Caco-2 (cell line): ENCODE data around the gene GSTT2. TPM values are rescaled to one million over a fixed set of nuclear protein-coding genes. Genes with fewer than 3 reads are reported as not detected.

Experiments used
- BruUV-seq: library from RNA; stranded (reverse); fragments of 400-500 nt; replicated peaks from 2 replicates; lab custom pipeline; 2021; lab: Mats Ljungman, UMichigan
- CTCF ChIA-PET: fragments of 300-600 bp; sonication (Branson Sonifier 250); formaldehyde crosslinking; loops from one replicate; lab custom pipeline; 2022; ENCODE audit warnings: antibody characterized with exemption; lab: Charles Lee
- POLR2A ChIA-PET: fragments of 300-600 bp; sonication (Branson Sonifier 250); formaldehyde crosslinking; loops from one replicate; lab custom pipeline; 2022; ENCODE audit warnings: antibody characterized with exemption; lab: Charles Lee
- DNase-seq, 2 experiments: peaks; one replicate each; pipeline versions ENCODE4 v3.0.0 to v3.0.0-alpha.2; 2020 to 2022
- H3K27me3 ChIP-seq: replicated peaks from 2 replicates; pipeline ENCODE4 v1.6.0; 2011; ENCODE audit warnings: low read length; ENCODE audit not compliant: control insufficient read depth, insufficient read depth
- H3K36me3 ChIP-seq: 2 replicates; pipeline ENCODE4 v1.5.1; 2011; ENCODE audit warnings: low read length; ENCODE audit not compliant: control insufficient read depth, insufficient read depth
- H3K4me1 ChIP-seq: fragments of 250-450 bp; sonication (Bioruptor Pico); 2 replicates; pipeline ENCODE4 v1.5.1; 2020; ENCODE audit warnings: mild to moderate bottlenecking
- H3K4me3 ChIP-seq: 2 replicates; pipeline ENCODE4 v1.5.1; 2011; ENCODE audit warnings: low read depth, mild to moderate bottlenecking, control low read depth, low read length
- H3K9me3 ChIP-seq: fragments of 250-450 bp; sonication (Bioruptor Pico); 2 replicates; pipeline ENCODE4 v1.5.1; 2020; ENCODE audit warnings: mild to moderate bottlenecking, moderate library complexity
- H3K27ac Mint-ChIP-seq: one replicate; pipeline ENCODE4 v1.8.0; 2022; ENCODE audit warnings: mixed read lengths; ENCODE audit not compliant: unreplicated experiment
- H3K27me3 Mint-ChIP-seq: one replicate; pipeline ENCODE4 v1.8.0; 2022; ENCODE audit warnings: mixed read lengths; ENCODE audit not compliant: insufficient read depth, unreplicated experiment
- H3K36me3 Mint-ChIP-seq: one replicate; pipeline ENCODE4 v1.8.0; 2022; ENCODE audit warnings: mild to moderate bottlenecking, mixed read lengths; ENCODE audit not compliant: insufficient read depth, unreplicated experiment
- H3K4me1 Mint-ChIP-seq: one replicate; pipeline ENCODE4 v1.8.0; 2022; ENCODE audit warnings: low read depth, mixed read lengths; ENCODE audit not compliant: unreplicated experiment
- H3K4me3 Mint-ChIP-seq: one replicate; pipeline ENCODE4 v1.8.0; 2022; ENCODE audit warnings: mild to moderate bottlenecking, moderate library complexity, mixed read lengths; ENCODE audit not compliant: unreplicated experiment
- H3K9me3 Mint-ChIP-seq: one replicate; pipeline ENCODE4 v1.8.0; 2022; ENCODE audit warnings: mixed read lengths; ENCODE audit not compliant: unreplicated experiment
- CTCF ChIP-seq, 2 experiments: fragments of 200-600 bp in 1 of 2; IDR thresholded peaks; 1 replicate in 1 of 2; 2 replicates in 1 of 2; pipeline versions ENCODE4 v1.5.1 to v1.8.0; 2011 to 2022; ENCODE audit warnings: antibody characterized with exemption in 1 of 2, control low read depth in 1 of 2, inconsistent platforms in 1 of 2, low read depth in 1 of 2, low read length in 1 of 2, mild to moderate bottlenecking in 1 of 2, moderate library complexity in 1 of 2; ENCODE audit not compliant: insufficient read depth in 1 of 2, severe bottlenecking in 1 of 2, unreplicated experiment in 1 of 2
- intact Hi-C: fragments of 100-400 bp; cut with micrococcal nuclease; formaldehyde crosslinking; loops from one replicate; pipeline ENCODE4 v1.10.0; 2022; ENCODE audit not compliant: unreplicated experiment
- total RNA-seq: library from RNA; stranded (reverse); gene quantifications from 2 replicates; pipeline ENCODE4 v1.2.3, GENCODE V29; 2022

Gene GSTT2
- total RNA-seq, 1 experiment from 2014 or later = 0.82 TPM

GRCh38 chr22:24026056-24026455, 46.1 kb downstream of the GSTT2 start:
- H3K27me3 ChIP-seq = no peaks in the 10 kb centered on the region
- intact Hi-C loops = no loop called here
- H3K9me3 Mint-ChIP-seq = no peaks in the 10 kb centered on the region
- H3K9me3 ChIP-seq = no peaks in the 10 kb centered on the region
- no peaks in the 10 kb centered on the region for H3K36me3 Mint-ChIP-seq
- ChIA-PET CTCF (no interaction called here), POLR2A (no interaction called here)
- H3K27me3 Mint-ChIP-seq = no peaks in the 10 kb centered on the region
- H3K4me3 Mint-ChIP-seq = no peak overlapping the region
- H3K4me1 ChIP-seq = no peaks in the 10 kb centered on the region
- no peaks in the 10 kb centered on the region for H3K4me1 Mint-ChIP-seq
- BruUV-seq = no TSS peak
- H3K27ac Mint-ChIP-seq = no peak overlapping the region
- no peak for TF ChIP-seq CTCF (IDR thresholded peaks at IDR 0.05; ENCODE audit: insufficient read depth in 1 of 2, low read depth in 1 of 2, low read length in 1 of 2, severe bottlenecking in 1 of 2, unreplicated experiment in 1 of 2)
- H3K4me3 ChIP-seq = no peak overlapping the region
- DNase-seq = no peak
- no peaks in the 10 kb centered on the region for H3K36me3 ChIP-seq

- no peaks in the 10 kb centered on the region for H3K36me3 Mint-ChIP-seq
- no peaks in the 10 kb centered on the region for H3K4me1 Mint-ChIP-seq
- H3K4me3 ChIP-seq = no peak overlapping the region
- no peak overlapping the region for H3K27ac Mint-ChIP-seq
- POLR2A ChIA-PET = no interaction called here
- DNase-seq = no peak
- no peak for TF ChIP-seq CTCF (IDR thresholded peaks at IDR 0.05; ENCODE audit: insufficient read depth in 1 of 2, low read depth in 1 of 2, low read length in 1 of 2, severe bottlenecking in 1 of 2, unreplicated experiment in 1 of 2)
- BruUV-seq = no TSS peak
- no peaks in the 10 kb centered on the region for H3K9me3 ChIP-seq
- no peaks in the 10 kb centered on the region for H3K27me3 Mint-ChIP-seq
- H3K9me3 Mint-ChIP-seq = no peaks in the 10 kb centered on the region
- H3K36me3 ChIP-seq = no peaks in the 10 kb centered on the region
- no peak overlapping the region for H3K4me3 Mint-ChIP-seq
- H3K27me3 ChIP-seq = no peaks in the 10 kb centered on the region
- CTCF ChIA-PET = no interaction called here
- no peaks in the 10 kb centered on the region for H3K4me1 ChIP-seq
- intact Hi-C loops = no loop called here
Observed at GRCh38 chr22:24026733-24027132, 46.8 kb downstream of the GSTT2 start.

- ChIA-PET CTCF (no interaction called here), POLR2A (no interaction called here)
- Mint-ChIP-seq H3K27me3 (no peaks in the 10 kb centered on the region), H3K4me1 (no peaks in the 10 kb centered on the region), H3K36me3 (no peaks in the 10 kb centered on the region), H3K4me3 (no peak overlapping the region), H3K9me3 (no peaks in the 10 kb centered on the region), H3K27ac (no peak overlapping the region)
- DNase-seq = no peak
- BruUV-seq = no TSS peak
- Histone ChIP-seq H3K36me3 (no peaks in the 10 kb centered on the region), H3K9me3 (no peaks in the 10 kb centered on the region), H3K27me3 (no peaks in the 10 kb centered on the region), H3K4me3 (no peak overlapping the region), H3K4me1 (no peaks in the 10 kb centered on the region)
- intact Hi-C loops = no loop called here
- no peak for TF ChIP-seq CTCF (IDR thresholded peaks at IDR 0.05; ENCODE audit: insufficient read depth in 1 of 2, low read depth in 1 of 2, low read length in 1 of 2, severe bottlenecking in 1 of 2, unreplicated experiment in 1 of 2)
Observed at GRCh38 chr22:24027389-24027975, 47.5 kb downstream of the GSTT2 start.
